Measurements from ENCODE around the gene PLA2G4C.

PLA2G4C gene

DNA sequence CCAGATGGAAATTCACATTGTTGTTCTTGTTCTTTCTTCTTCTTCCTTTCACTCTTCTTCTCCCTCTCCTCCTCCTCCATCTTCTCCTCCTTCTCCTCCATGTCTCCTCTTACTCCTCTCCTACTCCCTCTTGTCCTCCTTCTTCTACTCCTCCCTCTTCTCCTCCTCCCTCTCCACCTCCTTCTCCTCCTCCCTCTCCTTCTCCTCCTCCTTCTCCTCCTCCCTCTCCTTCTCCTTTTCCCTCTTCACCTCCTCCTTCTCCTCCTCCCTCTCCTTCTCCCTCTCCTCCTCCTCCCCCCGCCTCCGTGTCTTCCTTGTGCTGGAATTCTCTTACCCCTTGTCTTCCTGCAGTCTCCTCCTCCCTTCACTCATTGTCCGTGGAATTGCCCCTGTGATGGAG is 85.1 kb downstream of the PLA2G4C start:
- no peaks in the 10 kb centered on the region for H3K4me1 Mint-ChIP-seq (ENCODE audit: low read depth in 2 of 2)
- H3K9me3 Mint-ChIP-seq = no peaks in the 10 kb centered on the region
- no peak for ATAC-seq (replicated peaks)
- H3K27me3 Mint-ChIP-seq = peaks cover 51 to 70% of the 10 kb centered on the region in 2 donors
- H3K4me3 Mint-ChIP-seq = no peak overlapping the region
- DNase-seq = no peak
- no peaks in the 10 kb centered on the region for H3K36me3 Mint-ChIP-seq (ENCODE audit: insufficient read depth)
- no peak overlapping the region for H3K27ac Mint-ChIP-seq

DNA sequence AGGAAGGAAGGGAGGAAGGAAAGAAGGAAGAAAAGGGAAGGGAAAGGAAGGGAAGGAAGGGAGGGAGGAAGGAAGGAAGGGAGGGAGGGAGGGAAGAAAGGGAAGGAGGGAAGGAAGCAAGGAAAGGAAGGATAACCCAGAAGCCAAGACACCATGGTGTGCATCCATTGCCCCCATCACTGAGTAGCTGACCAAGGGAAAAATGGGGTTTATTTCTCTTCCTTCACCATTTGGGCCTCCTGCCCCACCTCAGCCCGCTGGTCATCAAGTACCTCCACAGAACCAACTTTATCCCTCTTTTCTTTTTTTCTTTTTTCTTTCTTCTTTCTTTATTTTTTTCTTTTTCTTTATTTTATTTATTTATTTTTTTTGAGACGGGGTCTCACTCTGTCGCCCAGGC is 87.1 kb downstream of the PLA2G4C start:
- Mint-ChIP-seq H3K27me3 (peaks cover 50 to 81% of the 10 kb centered on the region in 2 donors), H3K9me3 (no peaks in the 10 kb centered on the region), H3K4me3 (no peak overlapping the region), H3K4me1 (ENCODE audit: low read depth in 2 of 2) (no peaks in the 10 kb centered on the region), H3K27ac (no peak overlapping the region), H3K36me3 (ENCODE audit: insufficient read depth) (no peaks in the 10 kb centered on the region)
- no peak for DNase-seq
- no peak for ATAC-seq (replicated peaks)

DNA sequence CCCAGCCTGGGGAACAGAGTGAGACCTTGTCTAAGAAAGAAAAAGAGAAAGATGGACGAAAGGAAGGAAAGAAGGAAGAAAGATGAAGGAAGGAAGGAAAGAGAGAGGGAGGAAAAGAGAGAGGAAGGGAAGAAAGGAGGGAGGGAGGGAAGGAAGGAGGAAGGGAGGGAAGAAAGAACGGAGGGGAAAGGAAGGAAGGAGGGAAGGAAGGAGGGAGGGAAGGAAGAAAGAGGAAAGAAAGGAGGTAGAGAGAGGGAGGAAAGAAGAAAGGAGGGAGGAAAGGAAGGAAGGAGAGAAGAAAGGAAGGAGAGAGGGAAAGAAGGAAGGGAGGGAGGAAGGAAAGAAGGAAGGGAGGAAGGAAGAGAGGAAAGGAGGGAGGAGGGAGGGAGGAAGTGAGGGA is 87.6 kb downstream of the PLA2G4C start:
- H3K36me3 Mint-ChIP-seq (ENCODE audit: insufficient read depth) = no peaks in the 10 kb centered on the region

DNA sequence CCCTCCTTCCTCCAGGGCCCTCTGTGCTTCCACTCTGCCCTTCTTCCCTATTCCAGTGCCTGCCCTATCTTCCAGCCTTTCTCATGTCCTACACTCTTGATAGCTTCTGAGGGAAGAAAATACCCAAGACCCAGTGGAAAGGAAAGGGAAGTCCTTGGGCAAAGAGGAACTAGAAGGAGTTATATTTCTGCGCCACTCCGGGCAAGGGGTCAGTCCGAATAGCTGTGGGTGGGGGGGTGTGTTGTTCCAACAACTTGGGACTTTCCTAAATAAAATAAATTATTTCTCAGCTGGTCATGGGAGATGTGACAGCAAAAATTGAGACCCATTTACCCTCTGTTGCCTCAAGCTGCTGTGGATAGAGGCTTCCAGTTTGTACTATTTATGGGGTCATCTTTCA is 89.9 kb downstream of the PLA2G4C start:
- Mint-ChIP-seq H3K27ac (no peak overlapping the region), H3K4me3 (no peak overlapping the region)

More for the DNA sequence above, 87.6 kb downstream of the PLA2G4C start:
- Mint-ChIP-seq H3K4me1 (ENCODE audit: low read depth in 2 of 2) (no peaks in the 10 kb centered on the region), H3K4me3 (no peak overlapping the region), H3K27ac (no peak overlapping the region), H3K9me3 (no peaks in the 10 kb centered on the region), H3K27me3 (peaks cover 48 to 81% of the 10 kb centered on the region in 2 donors)
- ATAC-seq (replicated peaks) = no peak
- DNase-seq = no peak

DNA sequence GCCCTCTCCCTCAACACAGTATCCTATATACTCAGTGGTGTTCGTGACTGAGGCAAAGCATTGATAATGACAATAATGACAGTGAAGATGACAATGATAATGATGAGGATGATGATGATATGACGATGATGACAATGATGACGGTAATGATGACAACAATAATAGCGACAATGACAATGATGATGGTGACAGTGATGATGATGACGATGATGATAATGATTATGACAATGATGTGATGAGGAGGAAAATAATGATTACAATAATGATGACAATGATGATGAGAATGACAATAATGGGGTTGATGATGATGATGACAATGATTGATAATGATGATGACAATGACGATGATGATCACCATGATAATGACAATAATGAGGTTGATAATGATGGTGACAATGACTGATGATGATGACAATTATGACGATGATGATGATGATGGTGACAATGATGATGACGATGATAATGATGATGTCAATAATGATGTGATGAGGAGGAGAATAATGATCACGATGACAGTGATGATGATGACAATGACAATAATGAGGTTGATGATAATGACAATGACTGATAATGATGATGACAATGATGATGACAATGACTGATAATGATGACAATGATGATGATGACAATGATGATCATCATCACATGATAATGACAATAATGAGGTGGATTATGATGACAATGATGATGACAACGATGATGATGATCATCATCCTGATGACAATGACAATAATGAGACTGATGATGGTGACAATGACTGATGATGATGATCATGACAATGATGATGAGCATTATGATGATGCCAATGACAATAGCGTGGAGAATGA is 99.5 kb downstream of the PLA2G4C start:
- DNase-seq (no peak), ATAC-seq (replicated peaks) (no peak)
- Mint-ChIP-seq H3K36me3 (ENCODE audit: insufficient read depth) (no peaks in the 10 kb centered on the region), H3K27me3 (peaks cover 16 to 18% of the 10 kb centered on the region in 2 donors), H3K4me3 (no peak overlapping the region), H3K9me3 (peaks cover 0 to 1% of the 10 kb centered on the region in 2 donors), H3K4me1 (ENCODE audit: low read depth in 2 of 2) (no peaks in the 10 kb centered on the region), H3K27ac (no peak overlapping the region)

More for the DNA sequence above, 89.9 kb downstream of the PLA2G4C start:
- no peaks in the 10 kb centered on the region for H3K9me3 Mint-ChIP-seq
- DNase-seq = no peak
- no peaks in the 10 kb centered on the region for H3K4me1 Mint-ChIP-seq (ENCODE audit: low read depth in 2 of 2)
- no peak for ATAC-seq (replicated peaks)
- peaks cover 44 to 76% of the 10 kb centered on the region in 2 donors for H3K27me3 Mint-ChIP-seq
- no peaks in the 10 kb centered on the region for H3K36me3 Mint-ChIP-seq (ENCODE audit: insufficient read depth)

DNA sequence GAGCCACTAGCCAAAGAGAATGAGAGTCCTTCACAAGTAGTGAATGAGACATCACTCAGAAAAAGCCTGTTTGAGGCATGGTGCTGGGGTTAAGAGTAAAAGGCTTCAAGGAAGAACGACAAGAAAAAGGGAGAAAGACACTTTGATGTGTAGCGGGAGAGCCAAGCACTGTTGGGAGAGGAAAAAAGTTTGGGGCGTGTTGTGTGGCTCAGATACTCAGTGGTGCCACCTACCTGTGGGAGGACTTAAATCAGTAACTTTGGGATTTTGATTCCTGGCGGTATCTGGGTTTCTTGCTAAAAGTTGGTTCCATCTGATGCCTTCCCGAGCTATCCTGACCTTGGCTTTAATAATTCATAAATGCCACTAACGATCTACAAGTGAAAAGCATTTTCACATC is 103.9 kb downstream of the PLA2G4C start:
- ATAC-seq (replicated peaks) = no peak
- no peak for DNase-seq
- Mint-ChIP-seq H3K27me3 (peaks cover 40 to 46% of the 10 kb centered on the region in 2 donors), H3K36me3 (ENCODE audit: insufficient read depth) (no peaks in the 10 kb centered on the region), H3K4me1 (ENCODE audit: low read depth in 2 of 2) (no peaks in the 10 kb centered on the region), H3K27ac (no peak overlapping the region), H3K9me3 (peaks cover 0 to 1% of the 10 kb centered on the region in 2 donors), H3K4me3 (no peak overlapping the region)

DNA sequence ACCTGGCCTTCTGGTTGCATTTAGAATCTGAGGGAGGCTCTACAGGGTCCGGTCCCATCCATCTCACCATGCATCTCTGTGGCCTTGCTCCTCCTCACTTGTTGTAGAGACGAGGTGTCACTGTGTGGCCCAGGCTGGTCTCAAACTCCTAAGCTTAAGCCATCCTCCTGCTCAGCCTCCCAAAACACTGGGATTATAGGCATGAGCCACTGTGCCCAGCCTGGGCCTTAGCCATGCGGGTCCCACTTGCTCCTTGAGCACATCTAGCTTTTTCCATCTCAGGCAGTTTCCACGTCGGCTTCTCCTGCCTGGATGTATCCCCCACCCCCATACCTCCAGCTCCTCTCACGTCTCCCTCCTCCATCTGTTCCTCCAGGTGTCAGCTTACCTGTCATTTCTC is 106.4 kb downstream of the PLA2G4C start:
- H3K36me3 Mint-ChIP-seq (ENCODE audit: insufficient read depth) = no peaks in the 10 kb centered on the region
- peaks cover 40 to 52% of the 10 kb centered on the region in 2 donors for H3K27me3 Mint-ChIP-seq
- H3K4me1 Mint-ChIP-seq (ENCODE audit: low read depth in 2 of 2) = no peaks in the 10 kb centered on the region
- DNase-seq (no peak), ATAC-seq (replicated peaks) (no peak)
- no peak overlapping the region for H3K4me3 Mint-ChIP-seq
- peaks cover 0 to 1% of the 10 kb centered on the region in 2 donors for H3K9me3 Mint-ChIP-seq
- H3K27ac Mint-ChIP-seq = no peak overlapping the region

DNA sequence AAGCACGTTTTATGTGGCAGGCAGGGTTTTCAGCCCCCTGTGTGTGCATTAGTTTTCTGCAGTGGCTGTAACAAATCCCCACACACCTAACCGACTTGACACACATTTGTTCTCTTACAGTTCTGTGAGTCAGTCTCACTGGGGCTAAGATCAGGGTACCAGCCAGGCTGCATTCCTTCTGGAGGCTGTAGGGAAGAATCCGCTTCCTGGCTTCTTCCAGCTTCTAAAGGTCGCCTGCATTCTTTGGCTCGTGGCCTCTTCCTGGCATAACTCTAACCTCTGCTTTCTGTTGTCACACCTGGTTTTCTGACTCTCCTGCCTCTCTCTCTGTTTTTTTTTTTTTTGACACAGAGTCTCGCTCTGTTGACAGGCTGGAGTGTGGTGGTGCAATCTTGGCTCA is 109.8 kb downstream of the PLA2G4C start:
- Mint-ChIP-seq H3K36me3 (ENCODE audit: insufficient read depth) (no peaks in the 10 kb centered on the region), H3K4me1 (ENCODE audit: low read depth in 2 of 2) (no peaks in the 10 kb centered on the region), H3K4me3 (no peak overlapping the region), H3K27me3 (peaks cover 31 to 40% of the 10 kb centered on the region in 2 donors), H3K27ac (no peak overlapping the region), H3K9me3 (no peaks in the 10 kb centered on the region)
- no peak for ATAC-seq (replicated peaks)
- no peak for DNase-seq

DNA sequence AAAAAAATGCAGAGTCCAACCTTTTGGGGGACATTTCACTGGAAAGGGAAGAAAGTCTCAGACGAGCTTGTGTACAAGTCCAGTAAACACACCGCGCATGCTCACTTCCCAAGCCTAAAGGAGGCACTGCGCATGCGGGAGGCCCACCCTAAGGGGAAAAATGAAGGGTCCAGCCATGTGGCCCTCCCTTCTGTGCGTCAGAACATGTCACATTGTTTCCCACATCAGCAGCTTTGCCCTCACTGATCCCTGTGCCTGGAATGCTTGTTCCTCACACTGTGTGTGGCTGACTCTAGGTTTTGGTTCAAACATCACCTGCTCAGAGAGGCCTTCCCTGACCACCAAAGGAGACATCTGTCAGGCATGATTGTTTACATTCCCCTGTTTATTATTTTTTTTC is 111.8 kb downstream of the PLA2G4C start:
- Mint-ChIP-seq H3K27me3 (peaks cover 26 to 38% of the 10 kb centered on the region in 2 donors), H3K4me1 (ENCODE audit: low read depth in 2 of 2) (no peaks in the 10 kb centered on the region), H3K27ac (no peak overlapping the region), H3K9me3 (no peaks in the 10 kb centered on the region), H3K4me3 (no peak overlapping the region), H3K36me3 (ENCODE audit: insufficient read depth) (no peaks in the 10 kb centered on the region)
- ATAC-seq (replicated peaks) (no peak), DNase-seq (no peak)

Measured in effector memory CD8-positive, alpha-beta T cell (primary cell).